DND-41 (cell line): ENCODE measurements around the gene ZDHHC17.

Experiments
- ATAC-seq: fragments of 200-7000 bp; cut with Tn5 transposase; 3 replicates; pipeline ENCODE4 v1.9.1; 2021; ENCODE audit warnings: low read depth; ENCODE audit not compliant: insufficient read depth
- DNase-seq: peaks from one replicate; pipeline ENCODE4 v3.0.0-alpha.2; 2020
- H2AFZ ChIP-seq: 2 replicates; pipeline ENCODE4 v1.6.0; 2012; ENCODE audit warnings: low read depth, low read length
- H3K27ac ChIP-seq: 2 replicates; pipeline ENCODE4 v1.5.1; 2012; ENCODE audit warnings: low read length, inconsistent platforms
- H3K27me3 ChIP-seq: fragments of 200-600 bp; sonication (generic); 2 replicates; pipeline ENCODE4 v1.6.0; 2012; ENCODE audit warnings: low read length, mild to moderate bottlenecking, inconsistent platforms; ENCODE audit not compliant: insufficient read depth, poor library complexity
- H3K36me3 ChIP-seq: 2 replicates; pipeline ENCODE4 v1.5.1; 2012; ENCODE audit warnings: low read length, inconsistent platforms; ENCODE audit not compliant: insufficient read depth
- H3K4me1 ChIP-seq: 2 replicates; pipeline ENCODE4 v1.5.1; 2012; ENCODE audit warnings: mild to moderate bottlenecking, low read length; ENCODE audit not compliant: insufficient read depth
- H3K4me2 ChIP-seq: 2 replicates; pipeline ENCODE4 v1.6.0; 2012; ENCODE audit warnings: mild to moderate bottlenecking, moderate library complexity, low read length, inconsistent platforms; ENCODE audit not compliant: insufficient read depth
- H3K4me3 ChIP-seq, 2 experiments: fragments of 200-600 bp in 1 of 2; shearing (Covaris generic) in 1 of 2; 2 replicates each; pipeline ENCODE4 v1.5.1; 2012 to 2016; ENCODE audit warnings: inconsistent platforms in 2 of 2, low read length in 2 of 2, mild to moderate bottlenecking in 2 of 2, low read depth in 1 of 2, moderate library complexity in 1 of 2
- H3K79me2 ChIP-seq: 2 replicates; pipeline ENCODE4 v1.6.0; 2012; ENCODE audit warnings: low read length, inconsistent platforms; ENCODE audit not compliant: insufficient read depth
- H3K9ac ChIP-seq: 2 replicates; pipeline ENCODE4 v1.6.0; 2012; ENCODE audit warnings: low read depth, mild to moderate bottlenecking, inconsistent platforms, low read length, moderate library complexity
- H3K9me3 ChIP-seq: 2 replicates; pipeline ENCODE4 v1.5.1; 2012; ENCODE audit warnings: low read length, moderate library complexity, mild to moderate bottlenecking, inconsistent platforms; ENCODE audit not compliant: insufficient read depth, severe bottlenecking
- H4K20me1 ChIP-seq: 2 replicates; pipeline ENCODE4 v1.6.0; 2012; ENCODE audit warnings: low read length; ENCODE audit not compliant: insufficient read depth
- EZH2 ChIP-seq: IDR thresholded peaks from 3 replicates; pipeline ENCODE4 v1.6.1; 2012; ENCODE audit warnings: borderline replicate concordance, low read depth, mild to moderate bottlenecking, moderate library complexity, low read length, inconsistent platforms; ENCODE audit not compliant: severe bottlenecking
- TF ChIP-seq, protein P1 (sequence below): IDR thresholded peaks from 2 replicates; pipeline ENCODE4 v1.5.1; 2012; ENCODE audit warnings: borderline replicate concordance, low read length, moderate library complexity, mild to moderate bottlenecking; ENCODE audit not compliant: poor library complexity, severe bottlenecking; ENCODE audit errors: extremely low read depth

ZDHHC17 gene

DNA sequence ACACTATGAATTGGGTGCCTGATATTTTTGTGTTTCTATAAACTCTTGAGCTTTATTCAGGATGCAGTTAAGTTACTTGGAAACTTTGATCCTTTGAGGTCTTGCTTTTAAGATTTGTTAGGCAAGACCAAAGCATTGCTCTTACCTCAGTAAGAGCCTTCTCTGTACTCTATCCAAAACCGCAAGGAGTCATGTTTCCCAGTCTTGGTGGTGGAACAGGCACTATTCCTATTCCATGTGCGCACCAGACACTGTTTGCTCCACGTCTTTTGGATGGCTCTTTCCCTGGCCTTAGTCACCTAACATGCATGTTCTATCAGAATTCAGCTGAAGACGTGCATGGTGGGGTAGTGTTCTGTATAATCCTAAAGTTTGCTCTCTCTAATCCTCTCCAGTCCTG lies 91.4 kb downstream of the ZDHHC17 start:
- H3K9ac ChIP-seq: no peak overlapping the region
- H3K36me3 ChIP-seq: peaks cover 15% of the 10 kb centered on the region; the same call in 1 of the 2 replicates
- no peak for ATAC-seq
- no peak overlapping the region for H2AFZ ChIP-seq
- no peaks in the 10 kb centered on the region for H4K20me1 ChIP-seq
- no peaks in the 10 kb centered on the region for H3K9me3 ChIP-seq
- no peak overlapping the region for H3K27ac ChIP-seq
- H3K4me1 ChIP-seq: no peaks in the 10 kb centered on the region
- H3K4me2 ChIP-seq: no peak overlapping the region
- H3K79me2 ChIP-seq: no peaks in the 10 kb centered on the region
- no peak overlapping the region for H3K4me3 ChIP-seq
- no peaks in the 10 kb centered on the region for H3K27me3 ChIP-seq
- no peak for TF ChIP-seq EZH2
- TF ChIP-seq, protein P1, sequence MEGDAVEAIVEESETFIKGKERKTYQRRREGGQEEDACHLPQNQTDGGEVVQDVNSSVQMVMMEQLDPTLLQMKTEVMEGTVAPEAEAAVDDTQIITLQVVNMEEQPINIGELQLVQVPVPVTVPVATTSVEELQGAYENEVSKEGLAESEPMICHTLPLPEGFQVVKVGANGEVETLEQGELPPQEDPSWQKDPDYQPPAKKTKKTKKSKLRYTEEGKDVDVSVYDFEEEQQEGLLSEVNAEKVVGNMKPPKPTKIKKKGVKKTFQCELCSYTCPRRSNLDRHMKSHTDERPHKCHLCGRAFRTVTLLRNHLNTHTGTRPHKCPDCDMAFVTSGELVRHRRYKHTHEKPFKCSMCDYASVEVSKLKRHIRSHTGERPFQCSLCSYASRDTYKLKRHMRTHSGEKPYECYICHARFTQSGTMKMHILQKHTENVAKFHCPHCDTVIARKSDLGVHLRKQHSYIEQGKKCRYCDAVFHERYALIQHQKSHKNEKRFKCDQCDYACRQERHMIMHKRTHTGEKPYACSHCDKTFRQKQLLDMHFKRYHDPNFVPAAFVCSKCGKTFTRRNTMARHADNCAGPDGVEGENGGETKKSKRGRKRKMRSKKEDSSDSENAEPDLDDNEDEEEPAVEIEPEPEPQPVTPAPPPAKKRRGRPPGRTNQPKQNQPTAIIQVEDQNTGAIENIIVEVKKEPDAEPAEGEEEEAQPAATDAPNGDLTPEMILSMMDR: no peak
- DNase-seq: no peak

DNA sequence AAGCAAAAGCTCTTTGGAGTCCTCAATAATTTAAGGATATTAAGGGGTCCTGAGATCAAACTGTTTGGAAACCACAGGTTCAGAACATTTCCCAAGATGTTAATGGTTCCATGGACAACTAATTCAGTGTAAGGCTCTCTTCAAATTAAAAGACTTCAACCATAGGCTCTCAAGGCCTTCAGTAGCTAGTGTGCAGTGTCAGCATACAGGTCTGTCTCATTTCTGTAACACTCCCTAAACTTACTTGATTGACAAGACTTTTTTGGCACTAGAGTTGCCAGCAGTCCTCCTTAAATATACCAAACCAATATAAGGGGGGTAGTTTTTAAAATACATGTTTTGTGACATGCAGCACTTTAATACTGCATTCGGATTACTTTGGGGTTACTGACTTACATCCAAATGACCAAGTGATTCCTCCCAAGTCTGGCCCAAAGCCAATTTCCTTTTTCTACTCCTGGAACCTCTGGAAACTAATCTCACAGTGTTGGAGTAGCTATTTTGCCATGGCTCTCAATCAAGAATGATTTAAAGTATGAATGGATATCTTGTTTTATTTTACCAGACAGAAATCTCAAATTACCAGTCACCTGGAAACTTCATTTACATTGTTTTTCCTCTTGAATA lies 92.2 kb downstream of the ZDHHC17 start:
- peaks cover 7% of the 10 kb centered on the region; the same call in 1 of the 2 replicates for H3K36me3 ChIP-seq
- H3K27ac ChIP-seq: no peak overlapping the region

DNA sequence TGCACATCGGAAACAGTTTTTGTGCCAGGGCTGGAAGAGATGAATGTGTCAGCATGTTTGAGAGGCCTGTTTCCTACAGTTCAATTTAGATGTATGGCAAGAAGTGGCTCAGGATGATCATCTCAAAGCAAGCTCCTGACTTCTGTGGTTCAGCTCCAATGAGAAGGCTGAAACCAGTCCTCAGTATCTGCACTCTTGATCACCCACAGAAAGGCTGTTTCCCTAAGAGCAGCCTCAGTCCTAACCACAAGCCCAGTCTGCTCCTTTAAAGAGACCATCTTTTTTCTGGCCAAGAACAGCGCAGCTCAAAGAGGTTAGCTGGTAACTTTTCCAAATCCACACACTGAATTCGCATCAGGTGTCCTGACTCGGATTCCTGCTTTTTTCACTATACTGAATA lies 95.7 kb downstream of the ZDHHC17 start:
- Histone ChIP-seq H3K27me3 (no peaks in the 10 kb centered on the region), H3K4me3 (no peak overlapping the region), H3K36me3 (peaks cover 5% of the 10 kb centered on the region; the same call in 1 of the 2 replicates), H3K9ac (no peak overlapping the region), H3K27ac (no peak overlapping the region), H3K4me1 (no peaks in the 10 kb centered on the region), H3K79me2 (no peaks in the 10 kb centered on the region), H3K4me2 (no peak overlapping the region), H2AFZ (no peak overlapping the region), H4K20me1 (no peaks in the 10 kb centered on the region), H3K9me3 (no peaks in the 10 kb centered on the region)
- ATAC-seq: peak; percentile 84
- no peak for TF ChIP-seq EZH2
- TF ChIP-seq, protein P1: no peak
- DNase-seq: peak; percentile 16

More for the DNA sequence above, 92.2 kb downstream of the ZDHHC17 start:
- Histone ChIP-seq H3K27me3 (no peaks in the 10 kb centered on the region), H2AFZ (no peak overlapping the region), H3K4me3 (no peak overlapping the region), H4K20me1 (no peaks in the 10 kb centered on the region), H3K9ac (no peak overlapping the region), H3K4me2 (no peak overlapping the region), H3K9me3 (no peaks in the 10 kb centered on the region), H3K4me1 (no peaks in the 10 kb centered on the region), H3K79me2 (no peaks in the 10 kb centered on the region)
- no peak for ATAC-seq
- no peak for DNase-seq
- TF ChIP-seq, protein P1: no peak
- no peak for TF ChIP-seq EZH2

DNA sequence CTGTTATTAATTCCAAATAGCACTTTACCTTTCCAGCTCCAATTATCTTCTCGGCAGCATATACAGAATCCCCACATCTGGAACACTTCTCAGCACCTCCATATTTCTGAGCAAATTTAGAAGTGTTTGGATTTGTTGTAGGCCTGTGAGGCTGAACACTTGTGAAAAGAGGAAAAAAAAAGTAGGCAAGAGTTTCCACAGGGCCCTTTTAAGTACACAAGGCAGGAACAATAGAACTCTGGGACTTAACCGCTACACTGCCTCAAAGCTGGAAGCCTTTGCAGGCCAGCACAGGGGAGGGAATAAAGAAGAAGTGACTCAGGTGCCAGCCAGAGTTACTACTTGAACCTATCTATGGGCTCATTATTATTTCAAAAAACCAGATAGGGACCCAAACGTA lies 96.3 kb downstream of the ZDHHC17 start:
- no peaks in the 10 kb centered on the region for H3K79me2 ChIP-seq
- H3K9me3 ChIP-seq: no peaks in the 10 kb centered on the region
- no peaks in the 10 kb centered on the region for H4K20me1 ChIP-seq
- peaks cover 4% of the 10 kb centered on the region; the same call in 1 of the 2 replicates for H3K36me3 ChIP-seq
- no peak for TF ChIP-seq EZH2
- TF ChIP-seq, protein P1: no peak
- ATAC-seq (no peak), DNase-seq (no peak)
- no peak overlapping the region for H3K4me3 ChIP-seq
- no peaks in the 10 kb centered on the region for H3K27me3 ChIP-seq
- no peak overlapping the region for H3K9ac ChIP-seq
- no peak overlapping the region for H3K27ac ChIP-seq
- H3K4me2 ChIP-seq: no peak overlapping the region
- H3K4me1 ChIP-seq: no peaks in the 10 kb centered on the region
- H2AFZ ChIP-seq: no peak overlapping the region
